ENCODE data around the gene RBM3.
A peak's percentile ranks its signal among the peaks of the same experiment; 100 is the strongest.

RBM3 gene

DNA sequence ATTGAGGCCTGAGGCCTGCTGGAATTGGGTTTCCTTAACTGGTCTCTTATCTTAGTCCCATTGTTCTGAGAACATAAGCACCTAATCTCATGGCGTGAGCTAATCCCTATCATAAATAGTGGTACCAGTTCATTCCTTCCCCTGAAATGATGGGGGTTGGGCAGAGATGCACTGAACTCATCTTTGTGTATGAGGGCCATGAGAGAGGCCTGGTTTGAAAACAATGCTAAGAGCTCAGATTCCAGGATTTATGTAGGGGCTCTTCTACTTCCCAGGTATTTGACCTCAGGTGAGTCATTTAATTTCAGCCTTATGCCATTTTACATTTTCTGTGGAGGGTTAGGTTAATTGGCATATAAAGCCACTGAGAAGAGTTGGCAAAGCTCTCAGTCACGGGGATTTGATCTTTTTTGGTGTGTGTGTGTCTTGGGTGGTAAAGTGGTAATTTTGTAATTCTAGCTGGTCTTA is 4.4 kb downstream of the RBM3 start:
- DNase-seq: no peak

- DNase-seq: no peak
Observed at GRCh38 chrX:48579259-48579658, 5.0 kb downstream of the RBM3 start.

- DNase-seq: no peak
Observed at GRCh38 chrX:48580662-48581061, 6.4 kb downstream of the RBM3 start.

GRCh38 chrX:48584698-48585097 is 10.4 kb downstream of the RBM3 start:
- no peak for DNase-seq

GRCh38 chrX:48589482-48590162 is 15.3 kb downstream of the RBM3 start:
- DNase-seq: peak; percentile 51

DNA sequence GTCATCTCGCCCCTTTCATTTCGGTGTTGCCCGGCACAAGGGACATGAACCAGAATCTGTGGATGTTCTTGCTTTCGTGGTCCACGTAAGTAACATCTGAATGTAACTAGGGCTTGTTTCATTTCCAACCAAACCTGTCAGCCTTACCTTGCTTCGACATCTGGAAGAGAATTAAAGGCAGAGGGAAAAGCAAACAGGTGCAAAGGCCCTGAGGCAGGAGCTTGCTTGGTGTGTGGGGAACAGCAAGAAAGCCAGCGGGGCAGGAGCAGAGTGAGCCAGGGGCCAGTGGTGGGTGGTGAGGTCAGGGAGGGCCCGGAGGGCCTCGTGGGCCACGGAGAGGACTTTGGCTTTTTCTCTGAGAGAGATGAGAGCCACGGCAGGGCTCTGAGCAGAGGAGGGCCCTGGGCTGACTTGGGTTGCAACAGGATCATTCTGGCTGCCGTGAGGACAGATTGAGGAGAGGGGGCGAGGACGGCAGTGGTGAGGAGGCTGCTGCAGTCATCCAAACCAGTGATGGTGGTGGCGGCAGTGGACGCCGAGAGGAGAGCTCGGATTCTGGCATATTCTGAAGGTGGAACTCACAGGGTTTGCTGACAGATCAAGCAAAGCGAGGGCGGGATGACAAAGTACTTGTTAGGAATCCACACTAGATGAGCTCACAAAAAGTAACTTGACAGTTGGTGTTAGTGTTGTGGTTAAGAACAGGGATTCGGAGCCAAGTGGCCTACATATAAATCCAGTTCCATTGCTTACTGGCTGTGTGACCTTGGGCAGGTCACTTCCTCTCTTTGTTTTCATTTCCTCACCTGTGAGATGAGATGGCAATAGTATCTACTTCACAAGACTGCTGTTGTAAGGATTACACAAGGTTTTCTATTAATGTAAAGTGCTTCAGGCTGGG is 16.2 kb downstream of the RBM3 start:
- DNase-seq: no peak

DNA sequence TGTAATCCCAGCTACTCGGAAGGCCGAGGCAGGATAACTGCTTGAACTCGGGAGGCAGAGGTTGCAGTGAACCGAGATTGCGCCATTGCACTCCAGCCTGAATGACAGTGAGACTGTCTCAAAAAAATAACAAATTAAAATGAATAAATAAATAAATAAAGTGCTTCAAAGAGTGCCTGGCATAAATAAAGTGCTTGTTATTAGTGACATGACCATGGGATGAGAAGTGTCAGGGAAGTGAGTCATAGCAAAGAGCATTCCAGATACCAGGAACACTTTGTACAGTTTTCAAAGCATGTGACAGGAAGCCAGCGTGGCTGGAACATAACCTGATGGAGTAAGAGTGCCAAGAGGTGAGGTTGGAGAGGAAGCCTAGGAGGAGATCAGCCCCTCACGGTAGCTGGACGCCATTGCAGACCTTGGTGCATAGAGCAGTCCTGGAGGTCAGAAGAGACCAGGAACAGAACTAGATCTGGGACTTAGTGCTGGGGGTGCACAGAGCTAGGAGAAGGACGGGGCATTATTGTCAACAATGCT is 17.0 kb downstream of the RBM3 start:
- no peak for DNase-seq

DNA sequence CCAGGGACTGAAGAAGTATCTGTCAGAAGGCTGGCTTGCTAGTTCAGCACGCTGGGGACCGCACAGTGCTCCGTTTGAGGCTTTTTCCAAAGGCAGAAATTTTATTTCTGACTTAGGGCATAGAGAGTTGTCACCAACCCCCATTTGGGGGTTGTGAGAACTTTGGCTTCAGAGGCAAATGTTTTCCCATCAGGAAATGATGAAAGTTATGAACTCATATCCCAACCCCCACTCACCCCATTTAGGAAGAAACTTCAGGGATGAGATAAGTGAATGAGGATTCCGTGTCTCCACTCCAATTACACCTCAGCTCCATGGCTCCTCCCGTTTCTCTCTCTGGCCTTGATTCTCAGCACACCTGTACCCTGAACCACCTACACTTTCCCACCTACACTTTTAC is 18.7 kb downstream of the RBM3 start:
- DNase-seq: no peak

- no peak for DNase-seq
Observed at GRCh38 chrX:48595929-48596328, 21.6 kb downstream of the RBM3 start.

- DNase-seq: peak; percentile 88
Observed at GRCh38 chrX:48597353-48598264, 23.3 kb downstream of the RBM3 start, which contains the start of gene WDR13. WDR13 (plus strand) TSS chrX:48597492; CDS start chrX:48597997, 505 bp downstream.

DNA sequence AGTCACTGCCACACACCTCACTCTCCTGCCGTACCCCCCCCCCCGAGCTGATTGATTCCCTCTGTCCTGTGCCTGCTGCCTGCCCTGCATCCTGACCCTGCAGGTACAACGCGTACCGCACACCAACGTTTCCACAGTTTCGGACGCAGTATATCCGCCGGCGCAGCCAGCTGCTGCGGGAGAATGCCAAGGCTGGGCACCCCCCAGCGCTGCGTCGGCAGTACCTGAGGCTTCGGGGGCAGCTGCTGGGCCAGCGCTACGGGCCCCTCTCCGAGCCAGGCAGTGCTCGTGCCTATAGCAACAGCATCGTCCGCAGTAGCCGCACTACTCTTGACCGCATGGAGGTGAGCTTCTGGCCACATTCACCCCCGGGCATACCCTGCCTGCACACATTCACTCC is 24.3 kb downstream of the RBM3 start:
- DNase-seq: no peak

DNA sequence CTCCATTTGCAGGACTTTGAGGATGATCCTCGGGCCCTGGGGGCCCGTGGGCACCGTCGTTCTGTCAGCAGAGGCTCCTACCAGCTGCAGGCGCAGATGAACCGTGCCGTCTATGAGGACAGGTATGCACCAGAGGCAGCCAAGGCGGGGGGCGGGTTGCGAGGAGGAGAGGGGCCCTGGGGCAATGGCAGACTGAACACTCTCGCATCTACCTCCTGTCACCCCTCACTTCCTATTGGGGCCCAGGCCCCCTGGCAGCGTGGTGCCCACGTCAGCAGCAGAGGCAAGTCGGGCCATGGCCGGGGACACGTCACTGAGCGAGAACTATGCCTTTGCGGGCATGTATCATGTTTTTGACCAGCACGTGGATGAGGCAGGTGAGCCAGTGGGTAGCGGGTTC is 25.1 kb downstream of the RBM3 start:
- no peak for DNase-seq

GRCh38 chrX:48600226-48600625 is 25.9 kb downstream of the RBM3 start:
- no peak for DNase-seq

GRCh38 chrX:48601741-48602394 is 27.6 kb downstream of the RBM3 start:
- DNase-seq: no peak

DNA sequence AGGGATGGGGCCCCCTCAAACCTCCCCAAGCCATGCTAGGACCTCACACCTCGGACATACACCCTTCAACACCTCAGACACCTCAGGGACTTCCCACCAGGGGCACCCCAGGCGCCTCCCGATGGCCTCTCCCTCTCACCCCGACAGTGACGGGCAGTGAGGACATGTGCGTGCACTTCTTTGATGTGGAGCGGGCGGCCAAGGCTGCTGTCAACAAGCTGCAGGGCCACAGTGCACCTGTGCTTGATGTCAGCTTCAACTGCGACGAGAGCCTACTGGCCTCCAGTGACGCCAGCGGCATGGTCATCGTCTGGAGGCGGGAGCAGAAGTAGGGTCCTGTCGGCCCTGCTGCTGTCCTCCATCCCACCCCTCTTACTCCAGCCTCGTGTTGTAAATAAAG is 30.4 kb downstream of the RBM3 start:
- no peak for DNase-seq

- DNase-seq: no peak
Observed at GRCh38 chrX:48606091-48606490, 31.8 kb downstream of the RBM3 start.

- DNase-seq: no peak
Observed at GRCh38 chrX:48611703-48612102, 37.4 kb downstream of the RBM3 start.

DNA sequence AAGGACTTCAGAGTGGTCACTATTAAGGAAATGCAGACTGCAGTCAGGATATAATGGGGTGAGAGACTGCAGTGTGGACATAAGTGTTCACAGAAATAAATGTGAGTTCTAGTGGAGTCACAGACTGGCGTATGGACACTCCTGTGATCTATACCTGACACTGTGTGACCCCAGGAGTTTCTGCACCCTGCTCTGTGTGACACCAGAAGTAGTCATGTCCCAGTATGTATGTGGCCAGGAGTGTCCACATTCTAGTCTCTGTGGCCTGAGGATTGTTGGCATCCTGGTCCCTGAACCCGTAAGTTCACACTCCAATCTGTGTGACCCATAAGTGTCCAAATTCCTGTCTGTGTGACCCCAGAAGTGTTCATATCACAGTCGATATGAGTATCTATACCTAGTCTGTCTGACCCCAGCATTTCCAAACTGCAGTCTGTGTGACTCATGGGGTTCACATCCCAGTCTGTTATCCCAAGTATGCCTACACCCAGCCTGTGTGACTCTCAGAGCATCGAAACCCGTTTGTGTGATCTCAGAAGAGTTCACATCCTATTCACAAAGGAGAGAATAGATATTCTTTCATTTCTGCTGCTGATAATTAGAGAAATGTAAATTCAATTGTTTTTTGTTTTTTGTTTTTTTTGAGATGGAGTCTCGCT is 39.3 kb downstream of the RBM3 start:
- no peak for DNase-seq

- DNase-seq: no peak
Observed at GRCh38 chrX:48616576-48616975, 42.3 kb downstream of the RBM3 start.

GRCh38 chrX:48617542-48618340 is 43.5 kb downstream of the RBM3 start:
- no peak for DNase-seq

All from NCI-H2107 (cell line).